MG63 (cell line): Measurements from ENCODE around the gene ADGRB2. TPM values are rescaled to one million over a fixed set of nuclear protein-coding genes. Genes with fewer than 3 reads are reported as not detected.

Experiments
- DNase-seq: peaks from one replicate; pipeline ENCODE4 v3.0.0-alpha.2; 2020
- H3K27me3 ChIP-seq: fragments of 250-450 bp; sonication (Bioruptor Pico); 2 replicates; pipeline ENCODE4 v1.5.1; 2020; ENCODE audit warnings: mild to moderate bottlenecking, moderate library complexity
- H3K36me3 ChIP-seq: fragments of 250-450 bp; sonication (Bioruptor Pico); 2 replicates; pipeline ENCODE4 v1.5.1; 2020; ENCODE audit warnings: mild to moderate bottlenecking, moderate library complexity
- H3K4me3 ChIP-seq: fragments of 250-450 bp; sonication (Bioruptor Pico); 2 replicates; pipeline ENCODE4 v1.5.1; 2020; ENCODE audit warnings: mild to moderate bottlenecking, moderate library complexity
- H3K9me3 ChIP-seq: fragments of 250-450 bp; sonication (Bioruptor Pico); 2 replicates; pipeline ENCODE4 v1.5.1; 2020; ENCODE audit warnings: mild to moderate bottlenecking, moderate library complexity
- total RNA-seq: library from RNA; depleted of rRNA; stranded (reverse); fragments of >200 nt; shearing (Covaris generic); gene quantifications from 2 replicates; pipeline ENCODE4 v1.2.3, GENCODE V29; 2014; ENCODE audit warnings: low replicate concordance

ADGRB2 gene
- total RNA-seq, 1 experiment from 2014 or later, result 8.5 TPM

DNA sequence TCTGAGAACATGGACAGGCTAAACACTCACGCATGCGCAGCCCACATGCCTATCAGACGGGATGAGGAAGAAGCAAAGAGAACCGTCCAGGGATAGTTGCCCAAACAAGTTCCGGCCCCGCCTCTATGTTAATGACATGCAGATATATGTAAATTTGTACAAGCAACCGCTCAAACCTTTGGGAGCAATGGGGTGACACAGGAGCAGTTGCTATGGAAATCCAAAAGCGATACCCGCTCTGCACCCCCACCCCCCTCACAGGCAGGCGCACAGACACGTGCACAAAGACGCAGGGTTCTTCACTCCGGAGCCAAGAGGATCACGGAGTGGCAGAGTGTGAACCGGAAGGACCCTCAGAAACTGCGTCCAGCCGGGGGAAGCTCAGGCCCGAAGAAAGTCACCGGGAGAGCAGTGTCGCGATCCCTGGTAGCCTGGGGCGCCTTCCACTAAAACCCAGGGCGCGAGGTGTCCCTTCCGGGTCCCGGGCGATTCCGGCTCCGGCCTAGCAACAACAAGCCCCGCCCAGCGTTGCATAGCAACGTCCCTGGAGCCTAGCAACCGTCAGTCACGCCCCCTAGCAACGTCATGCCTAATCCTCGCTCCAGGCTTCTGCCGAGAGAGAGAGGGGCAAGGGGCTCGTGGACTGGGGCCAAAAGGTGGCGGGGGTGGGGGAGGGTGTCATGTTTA lies 24.1 kb upstream of the ADGRB2 start:
- peak overlapping the region; percentile 48 for H3K4me3 ChIP-seq
- no peaks in the 10 kb centered on the region for H3K9me3 ChIP-seq
- H3K27me3 ChIP-seq, result no peaks in the 10 kb centered on the region
- peaks cover 8% of the 10 kb centered on the region; the same call in 1 of the 2 replicates for H3K36me3 ChIP-seq
- peak; percentile 65 for DNase-seq

DNA sequence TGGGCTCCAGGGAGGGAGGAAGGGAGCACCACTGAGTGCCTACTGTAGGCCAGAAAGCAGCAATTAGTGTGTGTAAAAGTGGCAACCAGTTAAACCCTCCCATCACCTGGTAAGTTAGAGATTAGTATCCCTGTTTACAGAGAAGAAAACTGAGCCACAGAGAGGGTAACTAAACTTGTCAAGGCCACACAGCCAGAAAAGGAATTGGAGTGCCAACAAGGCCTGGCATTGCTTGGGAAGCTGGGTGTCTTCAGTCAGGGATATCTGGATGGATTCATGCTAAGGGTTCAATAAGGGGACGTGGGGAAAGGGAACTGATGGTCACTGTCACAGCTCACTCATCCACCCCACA lies 23.6 kb upstream of the ADGRB2 start:
- Histone ChIP-seq H3K4me3 (no peak overlapping the region; the same call in 1 of the 2 replicates), H3K9me3 (no peaks in the 10 kb centered on the region), H3K36me3 (peaks cover 5% of the 10 kb centered on the region; the same call in 1 of the 2 replicates), H3K27me3 (no peaks in the 10 kb centered on the region)
- no peak for DNase-seq

GRCh38 chr1:31787261-31787660 lies 23.1 kb upstream of the ADGRB2 start:
- Histone ChIP-seq H3K9me3 (no peaks in the 10 kb centered on the region), H3K27me3 (no peaks in the 10 kb centered on the region), H3K36me3 (peaks cover 2% of the 10 kb centered on the region; the same call in 1 of the 2 replicates), H3K4me3 (no peak overlapping the region)
- DNase-seq, result no peak

GRCh38 chr1:31786366-31787060 lies 22.4 kb upstream of the ADGRB2 start:
- H3K27me3 ChIP-seq, result no peaks in the 10 kb centered on the region
- no peak for DNase-seq
- H3K4me3 ChIP-seq, result no peak overlapping the region
- H3K36me3 ChIP-seq, result peaks cover 2% of the 10 kb centered on the region; the same call in 1 of the 2 replicates
- no peaks in the 10 kb centered on the region for H3K9me3 ChIP-seq

DNA sequence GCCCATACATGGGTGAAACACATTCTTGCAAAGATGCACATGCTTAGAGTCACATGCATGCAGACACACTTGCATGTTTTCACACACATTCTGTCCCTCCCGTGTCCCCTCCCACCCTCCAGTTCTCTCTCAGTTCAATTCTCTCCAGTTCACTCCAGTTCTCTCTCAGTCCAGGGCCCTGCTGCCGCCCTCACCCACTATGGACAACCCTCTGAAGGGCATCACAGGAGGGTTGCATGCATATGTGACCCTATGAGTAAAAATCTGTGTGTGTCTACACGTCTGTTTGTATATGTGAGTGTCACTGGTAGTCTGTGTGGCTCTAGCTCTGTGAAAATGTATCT lies 21.8 kb upstream of the ADGRB2 start:
- Histone ChIP-seq H3K4me3 (no peak overlapping the region), H3K36me3 (no peaks in the 10 kb centered on the region), H3K9me3 (no peaks in the 10 kb centered on the region), H3K27me3 (no peaks in the 10 kb centered on the region)
- no peak for DNase-seq

- H3K9me3 ChIP-seq, result no peaks in the 10 kb centered on the region
- DNase-seq, result no peak
- no peak overlapping the region for H3K4me3 ChIP-seq
- H3K27me3 ChIP-seq, result no peaks in the 10 kb centered on the region
- H3K36me3 ChIP-seq, result no peaks in the 10 kb centered on the region
These were observed 21.1 kb upstream of the ADGRB2 start for GRCh38 chr1:31785020-31785946.

DNA sequence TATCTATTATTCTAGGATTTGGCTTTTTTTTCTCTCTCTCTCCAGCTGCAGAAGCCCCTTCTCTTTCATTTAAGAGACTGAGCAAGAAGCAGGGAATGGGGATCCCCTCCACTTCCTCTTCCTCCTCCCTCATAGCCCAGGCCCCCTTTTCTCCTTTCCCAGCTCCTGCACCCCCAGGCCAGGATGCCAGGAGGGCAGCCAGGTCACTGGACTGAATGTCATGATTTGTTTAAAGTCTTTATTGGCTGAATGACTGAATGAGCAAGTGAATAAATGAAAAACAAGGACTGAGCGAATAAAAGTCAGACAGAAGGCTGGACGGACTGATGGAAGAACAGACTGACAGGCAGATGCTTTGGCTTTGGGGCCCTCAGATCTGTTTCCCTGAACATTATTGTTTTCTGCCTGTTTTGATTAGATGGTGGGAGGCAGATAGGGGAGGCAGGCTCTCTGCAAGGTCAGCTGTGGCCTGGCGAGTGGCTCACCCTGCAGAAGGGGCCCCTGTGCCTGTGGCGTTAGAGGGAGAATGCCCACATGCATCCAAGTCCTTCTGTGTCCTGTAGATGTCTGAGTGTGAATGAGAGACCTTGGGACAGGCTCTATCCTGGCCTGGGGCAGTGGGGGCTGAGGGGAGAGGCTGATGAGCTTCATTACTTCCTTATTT lies 20.3 kb upstream of the ADGRB2 start:
- DNase-seq, result no peak
- H3K4me3 ChIP-seq, result no peak overlapping the region
- H3K9me3 ChIP-seq, result no peaks in the 10 kb centered on the region
- H3K27me3 ChIP-seq, result no peaks in the 10 kb centered on the region
- no peaks in the 10 kb centered on the region for H3K36me3 ChIP-seq

GRCh38 chr1:31783846-31784245 lies 19.7 kb upstream of the ADGRB2 start:
- Histone ChIP-seq H3K36me3 (no peaks in the 10 kb centered on the region), H3K4me3 (no peak overlapping the region), H3K9me3 (no peaks in the 10 kb centered on the region), H3K27me3 (no peaks in the 10 kb centered on the region)
- no peak for DNase-seq

DNA sequence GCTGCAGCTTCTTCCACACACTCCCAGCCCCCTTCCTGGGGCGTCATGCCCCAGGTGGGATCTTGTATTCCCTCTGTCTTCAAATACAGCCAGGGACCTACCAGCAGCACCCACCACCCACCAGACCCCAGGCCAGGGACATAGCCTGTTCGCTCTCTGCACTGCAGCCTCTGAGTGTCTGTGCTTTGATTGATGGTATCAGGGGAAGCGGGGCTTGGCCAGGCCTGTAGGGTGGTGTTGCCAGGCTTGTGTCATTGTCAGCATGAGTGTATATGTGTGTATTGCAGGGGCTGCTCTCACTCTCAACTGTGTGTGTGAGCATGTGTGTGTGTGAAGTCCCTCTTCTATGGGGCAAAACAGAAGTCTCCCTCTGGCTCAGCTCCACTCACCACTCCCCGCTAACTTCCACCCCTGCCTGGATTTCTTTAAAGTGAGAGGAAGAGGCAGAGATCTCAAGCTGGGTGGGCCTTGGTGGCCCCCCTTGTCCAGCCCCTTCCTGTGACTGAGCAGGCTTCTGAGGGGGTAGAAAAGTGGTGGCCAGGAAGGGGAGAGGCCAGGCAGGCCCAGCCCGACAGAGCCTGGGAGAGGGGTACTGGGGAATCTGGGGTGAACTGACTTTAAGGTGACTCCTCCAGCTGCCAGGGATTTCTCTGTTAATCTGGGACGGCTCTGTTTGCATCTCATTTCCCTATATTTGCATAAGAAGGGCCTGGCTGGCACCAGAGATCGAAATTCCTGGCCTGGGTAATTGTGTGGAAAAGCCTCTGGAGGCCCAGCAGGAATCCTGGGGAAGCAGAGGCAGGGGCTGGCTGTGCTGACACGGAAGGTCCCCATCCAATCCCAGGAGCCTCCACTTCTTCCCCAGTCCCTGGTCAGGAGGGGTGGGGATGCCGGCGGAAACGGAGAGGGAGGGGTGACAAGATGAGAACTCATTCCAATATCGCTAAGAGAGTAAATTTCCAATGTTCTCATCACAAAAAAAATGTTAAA lies 18.6 kb upstream of the ADGRB2 start:
- H3K27me3 ChIP-seq, result no peaks in the 10 kb centered on the region
- no peaks in the 10 kb centered on the region for H3K36me3 ChIP-seq
- DNase-seq, result no peak
- H3K4me3 ChIP-seq, result no peak overlapping the region
- no peaks in the 10 kb centered on the region for H3K9me3 ChIP-seq

- no peaks in the 10 kb centered on the region for H3K36me3 ChIP-seq
- H3K4me3 ChIP-seq, result no peak overlapping the region
- no peaks in the 10 kb centered on the region for H3K27me3 ChIP-seq
- no peaks in the 10 kb centered on the region for H3K9me3 ChIP-seq
- no peak for DNase-seq
These were observed 17.7 kb upstream of the ADGRB2 start for GRCh38 chr1:31781756-31782371.

- H3K9me3 ChIP-seq, result no peaks in the 10 kb centered on the region
- no peak overlapping the region for H3K4me3 ChIP-seq
- DNase-seq, result no peak
These were observed 17.1 kb upstream of the ADGRB2 start for GRCh38 chr1:31781138-31781755.

DNA sequence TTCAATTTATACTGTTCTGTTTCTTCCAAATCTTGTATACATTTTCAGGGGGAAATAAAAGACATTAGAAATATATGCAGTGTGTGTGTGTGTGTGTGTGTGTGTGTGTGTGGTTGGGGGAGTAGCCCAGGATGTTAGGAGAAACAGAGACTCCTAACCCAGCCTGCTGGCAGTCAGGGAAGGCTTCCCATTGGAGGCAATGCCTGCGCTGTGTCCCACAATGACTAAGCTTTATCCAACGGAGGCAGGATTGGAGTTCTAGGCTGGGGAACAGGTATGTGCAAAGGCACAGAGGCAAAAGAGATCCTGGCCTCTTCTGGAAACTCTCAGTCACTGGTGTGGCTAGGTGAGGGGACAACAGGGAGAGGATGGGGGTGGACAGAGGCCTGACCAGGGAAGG lies 16.5 kb upstream of the ADGRB2 start:
- no peaks in the 10 kb centered on the region for H3K9me3 ChIP-seq
- DNase-seq, result no peak
- H3K27me3 ChIP-seq, result no peaks in the 10 kb centered on the region
- no peaks in the 10 kb centered on the region for H3K36me3 ChIP-seq
- no peak overlapping the region for H3K4me3 ChIP-seq

More at GRCh38 chr1:31781138-31781755, 17.1 kb upstream of the ADGRB2 start:
- H3K36me3 ChIP-seq, result no peaks in the 10 kb centered on the region
- H3K27me3 ChIP-seq, result no peaks in the 10 kb centered on the region

GRCh38 chr1:31779687-31780086 lies 15.5 kb upstream of the ADGRB2 start:
- Histone ChIP-seq H3K27me3 (no peaks in the 10 kb centered on the region), H3K36me3 (no peaks in the 10 kb centered on the region), H3K4me3 (no peak overlapping the region), H3K9me3 (no peaks in the 10 kb centered on the region)
- no peak for DNase-seq

GRCh38 chr1:31778763-31779488 lies 14.8 kb upstream of the ADGRB2 start:
- Histone ChIP-seq H3K4me3 (no peak overlapping the region), H3K9me3 (no peaks in the 10 kb centered on the region), H3K36me3 (no peaks in the 10 kb centered on the region), H3K27me3 (no peaks in the 10 kb centered on the region)
- no peak for DNase-seq
